NB4 (cell line): ENCODE results near the gene NBEAL2.

Experiments used
- DNase-seq: peaks from one replicate; pipeline ENCODE4 v3.0.0; 2010; ENCODE audit warnings: low read depth
- H3K4me3 ChIP-seq: one replicate; pipeline ENCODE4 v1.5.1; 2011; ENCODE audit warnings: mild to moderate bottlenecking, low read depth, low read length, moderate library complexity
- CTCF ChIP-seq: IDR thresholded peaks from one replicate; pipeline ENCODE4 v1.5.1; 2012; ENCODE audit warnings: low read depth, low read length
- MAX ChIP-seq: IDR thresholded peaks from 2 replicates; pipeline ENCODE4 v1.6.1; 2011; ENCODE audit warnings: low read depth, low read length
- MYC ChIP-seq: IDR thresholded peaks from 2 replicates; pipeline ENCODE4 v1.6.1; 2011; ENCODE audit warnings: low read depth, low read length
- POLR2A ChIP-seq: IDR thresholded peaks from 2 replicates; pipeline ENCODE4 v1.6.1; 2011; ENCODE audit warnings: mild to moderate bottlenecking; ENCODE audit not compliant: insufficient read length; ENCODE audit errors: extremely low read depth

Gene NBEAL2

GRCh38 chr3:46953234-46954010 lies 26.0 kb upstream of the NBEAL2 start:
- TF ChIP-seq MYC (no peak), POLR2A (no peak), CTCF (no peak)
- peak; percentile 88 for DNase-seq
- H3K4me3 ChIP-seq: no peak overlapping the region

- H3K4me3 ChIP-seq: no peak overlapping the region
- TF ChIP-seq CTCF: no peak
- TF ChIP-seq MAX: no peak
- no peak for TF ChIP-seq MYC
- no peak for TF ChIP-seq POLR2A
Observed at GRCh38 chr3:46954178-46954577, 25.3 kb upstream of the NBEAL2 start.

GRCh38 chr3:46955157-46955556 lies 24.3 kb upstream of the NBEAL2 start:
- H3K4me3 ChIP-seq: no peak overlapping the region
- DNase-seq: no peak
- TF ChIP-seq MYC (no peak), POLR2A (no peak), CTCF (no peak), MAX (no peak)

More at GRCh38 chr3:46954178-46954577, 25.3 kb upstream of the NBEAL2 start:
- peak; percentile 56 for DNase-seq

GRCh38 chr3:46955801-46956259 lies 23.6 kb upstream of the NBEAL2 start:
- H3K4me3 ChIP-seq: no peak overlapping the region
- no peak for TF ChIP-seq POLR2A
- no peak for TF ChIP-seq MAX
- no peak for TF ChIP-seq CTCF
- no peak for TF ChIP-seq MYC
- DNase-seq: no peak

- DNase-seq: no peak
- no peak overlapping the region for H3K4me3 ChIP-seq
- no peak for TF ChIP-seq MAX
- no peak for TF ChIP-seq MYC
- no peak for TF ChIP-seq CTCF
- no peak for TF ChIP-seq POLR2A
Observed at GRCh38 chr3:46957092-46957820, 22.2 kb upstream of the NBEAL2 start.
